ENCODE data around the gene TAC4. TPM values are rescaled to one million over a fixed set of nuclear protein-coding genes. Genes with fewer than 3 reads are reported as not detected.

TAC4 gene
- total and polyA plus RNA-seq, 2 donors (not counting 3 experiments of a cell fraction or from before 2014, with no cell fraction given), result 0.19 TPM; not detected in 1

- no peaks in the 10 kb centered on the region for H4K20me1 ChIP-seq (replicated peaks; ENCODE audit: control insufficient read depth, extremely low read depth, insufficient read depth, low read length)
- intact Hi-C loops (cut with micrococcal nuclease), result loop anchor here (5.0 kb wide), 1 partner anchor 70 kb away; no protein-coding TSS in a partner anchor
- POLR2A ChIA-PET, result no interaction called here
- H3K4me1 ChIP-seq (ENCODE audit: control insufficient read depth, extremely low read depth, insufficient read depth, low read length), result no peaks in the 10 kb centered on the region
- H3K27ac ChIP-seq (ENCODE audit: insufficient read depth, low read depth, low read length), result no peak overlapping the region
- DNase-seq (ENCODE audit: low read depth, low spot score) (no peak), FAIRE-seq (no peak)
- dilution Hi-C loops (cut with MboI; ENCODE audit: extremely low pct_ligation_motif_present, low sequenced_read_pairs), result no loop called here
- TF ChIP-seq POLR2A (IDR thresholded peaks at IDR 0.05; ENCODE audit: low read depth, low read length), result no peak
- TF ChIP-seq MYC (IDR thresholded peaks at IDR 0.05; ENCODE audit: low read depth, low read length), result no peak
- TF ChIP-seq GATA2 (IDR thresholded peaks at IDR 0.05; ENCODE audit: insufficient read depth, insufficient read length, low read depth, low read length), result no peak
- TF ChIP-seq POLR2AphosphoS5 (IDR thresholded peaks at IDR 0.05; ENCODE audit: insufficient read depth, low read depth, low read length), result no peak
- TF ChIP-seq JUN (IDR thresholded peaks at IDR 0.05; ENCODE audit: borderline replicate concordance, insufficient read depth, insufficient read length, low read depth), result no peak
- TF ChIP-seq FOS (IDR thresholded peaks at IDR 0.05; ENCODE audit: borderline replicate concordance, insufficient read depth, low read length), result no peak
- no peak for TF ChIP-seq EZH2 (IDR thresholded peaks at IDR 0.05; ENCODE audit: borderline replicate concordance, low read depth, low read length, severe bottlenecking)
- no peak for TF ChIP-seq MAX (IDR thresholded peaks at IDR 0.05; ENCODE audit: insufficient read depth, insufficient read length)
- TF ChIP-seq CTCF (IDR thresholded peaks at IDR 0.05; ENCODE audit: extremely low read depth in 1 of 2, insufficient read depth in 1 of 2, low read depth in 1 of 2, low read length in 2 of 2), result no peak
- H3K36me3 ChIP-seq (ENCODE audit: control insufficient read depth in 2 of 2, extremely low read depth in 1 of 2, insufficient read depth in 2 of 2, low read length in 2 of 2), result no peaks in the 10 kb centered on the region
- no peaks in the 10 kb centered on the region for H3K9me1 ChIP-seq (replicated peaks; ENCODE audit: control insufficient read depth, extremely low read depth, insufficient read depth, low read length)
- BruUV-seq (replicated peaks), result no TSS peak
- H3K4me3 ChIP-seq (replicated peaks in 1 of 3; ENCODE audit: insufficient read depth in 1 of 3, low read depth in 1 of 3, low read length in 3 of 3), result no peak overlapping the region
- no peaks in the 10 kb centered on the region for H3K79me2 ChIP-seq (ENCODE audit: control insufficient read depth, insufficient read depth, low read length)
- CTCF ChIA-PET, result interaction anchor here (0.8 to 1.6 kb wide), 10 partner anchors 14 to 326 kb away, joined by 3 to 14 read pairs (median 3); partner anchors contain the start of gene DLX3
- no peak overlapping the region for H3K4me2 ChIP-seq (ENCODE audit: insufficient read depth, low read length)
- H3K9me3 ChIP-seq (replicated peaks; ENCODE audit: control insufficient read depth, insufficient read depth, low read length), result no peaks in the 10 kb centered on the region
- H2AFZ ChIP-seq (ENCODE audit: low read depth, low read length), result no peak overlapping the region
- no peak overlapping the region for H3K9ac ChIP-seq (replicated peaks; ENCODE audit: extremely low read depth, insufficient read depth, low read length)
- peaks cover 19 to 24% of the 10 kb centered on the region in 2 experiments for H3K27me3 ChIP-seq (ENCODE audit: control insufficient read depth in 2 of 2, insufficient read depth in 2 of 2, low read length in 2 of 2)
Measured at GRCh38 chr17:49882434-49882833, 34.6 kb upstream of the TAC4 start.
